ENCODE results near the gene ENTREP3.

- TF ChIP-seq SUZ12 (IDR thresholded peaks at IDR 0.05) = no peak
- TF ChIP-seq TARDBP (IDR thresholded peaks at IDR 0.05) = no peak
- no peak for TF ChIP-seq CTBP1 (IDR thresholded peaks at IDR 0.05; ENCODE audit: borderline replicate concordance)
- no peak for TF ChIP-seq SP1 (IDR thresholded peaks at IDR 0.05)
Observed at GRCh38 chr1:155200920-155201319, 54.4 kb downstream of the ENTREP3 start.

All from HEK293T (cell line).